ENCODE data around the gene SYT17. TPM values are rescaled to one million over a fixed set of nuclear protein-coding genes. Genes with fewer than 3 reads are reported as not detected.
A peak's percentile ranks its signal among the peaks of the same experiment; 100 is the strongest.

The SYT17 gene
- polyA plus RNA-seq, 3 donors = 0.81 to 4.9 (median 1.1) TPM

- H3K27me3 ChIP-seq (ENCODE audit: control insufficient read depth in 2 of 2, insufficient read depth in 2 of 2, low read length in 2 of 2) = peaks cover 3 to 5% of the 10 kb centered on the region in 2 donors
- intact Hi-C loops (cut with micrococcal nuclease) = no loop called here
- no peak overlapping the region for H3K27ac Mint-ChIP-seq
Measured at GRCh38 chr16:19299565-19299964, 131.5 kb downstream of the SYT17 start.

GRCh38 chr16:19301931-19302330, 133.9 kb downstream of the SYT17 start:
- no peaks in the 10 kb centered on the region for H4K20me1 ChIP-seq (ENCODE audit: insufficient read depth, low read length)
- no CpG with 5 or more reads among the region's 1 CpG for WGBS (ENCODE audit: insufficient coverage)
- no peaks in the 10 kb centered on the region for H3K36me3 Mint-ChIP-seq
- no peaks in the 10 kb centered on the region for H3K79me2 ChIP-seq (ENCODE audit: insufficient read depth, low read length)
- peaks cover 13% of the 10 kb centered on the region for H3K4me1 Mint-ChIP-seq
- no peak overlapping the region for H3K4me2 ChIP-seq (replicated peaks; ENCODE audit: extremely low read depth, low read length, poor library complexity, severe bottlenecking)
- no peak overlapping the region for H2AFZ ChIP-seq (ENCODE audit: insufficient read depth, low read depth, low read length, poor library complexity, severe bottlenecking)
- H3K4me3 ChIP-seq (replicated peaks in 1 of 3; ENCODE audit: low read depth in 2 of 3, low read length in 3 of 3) = no peak overlapping the region
- no peak for TF ChIP-seq CTCF (IDR thresholded peaks at IDR 0.05)
- H3K9me3 Mint-ChIP-seq = no peaks in the 10 kb centered on the region
- peak in 1 of 3 donors; percentile 3 for DNase-seq
- no peak overlapping the region for H3K27ac Mint-ChIP-seq
- H3K36me3 ChIP-seq (replicated peaks in 1 of 2; ENCODE audit: control insufficient read depth in 1 of 2, insufficient read depth in 2 of 2, low read length in 2 of 2) = no peaks in the 10 kb centered on the region
- H3K9me3 ChIP-seq (replicated peaks in 1 of 2; ENCODE audit: control insufficient read depth in 1 of 2, insufficient read depth in 1 of 2, low read length in 2 of 2) = no peaks in the 10 kb centered on the region
- H3K27ac ChIP-seq (ENCODE audit: low read depth in 1 of 2, low read length in 2 of 2) = no peak overlapping the region
- no peak overlapping the region for H3K4me3 Mint-ChIP-seq
- peaks cover 8 to 10% of the 10 kb centered on the region in 2 donors for H3K4me1 ChIP-seq (ENCODE audit: control insufficient read depth in 1 of 2, insufficient read depth in 2 of 2, low read length in 2 of 2)
- peaks cover 3 to 12% (median 11%) of the 10 kb centered on the region in 3 donors for H3K27me3 Mint-ChIP-seq (ENCODE audit: low read depth in 3 of 3)
- intact Hi-C loops (cut with micrococcal nuclease) = no loop called here
- H3K27me3 ChIP-seq (ENCODE audit: control insufficient read depth in 2 of 2, insufficient read depth in 2 of 2, low read length in 2 of 2) = peaks cover 3% of the 10 kb centered on the region in 2 donors
- no peak overlapping the region for H3K9ac ChIP-seq (ENCODE audit: insufficient read depth, low read length, poor library complexity, severe bottlenecking)

More at GRCh38 chr16:19299565-19299964, 131.5 kb downstream of the SYT17 start:
- no peaks in the 10 kb centered on the region for H3K9me3 Mint-ChIP-seq
- no peaks in the 10 kb centered on the region for H3K9me3 ChIP-seq (replicated peaks in 1 of 2; ENCODE audit: control insufficient read depth in 1 of 2, insufficient read depth in 1 of 2, low read length in 2 of 2)
- no peak overlapping the region for H3K4me3 ChIP-seq (replicated peaks in 1 of 3; ENCODE audit: low read depth in 2 of 3, low read length in 3 of 3)
- DNase-seq = no peak
- H2AFZ ChIP-seq (ENCODE audit: insufficient read depth, low read depth, low read length, poor library complexity, severe bottlenecking) = no peak overlapping the region
- H3K4me3 Mint-ChIP-seq = no peak overlapping the region
- H3K36me3 ChIP-seq (replicated peaks in 1 of 2; ENCODE audit: control insufficient read depth in 1 of 2, insufficient read depth in 2 of 2, low read length in 2 of 2) = no peaks in the 10 kb centered on the region
- H3K4me2 ChIP-seq (replicated peaks; ENCODE audit: extremely low read depth, low read length, poor library complexity, severe bottlenecking) = no peak overlapping the region
- H3K4me1 Mint-ChIP-seq = peaks cover 14% of the 10 kb centered on the region
- no peak overlapping the region for H3K9ac ChIP-seq (ENCODE audit: insufficient read depth, low read length, poor library complexity, severe bottlenecking)
- no CpG with 5 or more reads among the region's 2 CpGs for WGBS (ENCODE audit: insufficient coverage)
- H3K79me2 ChIP-seq (ENCODE audit: insufficient read depth, low read length) = no peaks in the 10 kb centered on the region
- TF ChIP-seq CTCF (IDR thresholded peaks at IDR 0.05) = no peak
- peaks cover 13 to 14% of the 10 kb centered on the region in 2 donors for H3K4me1 ChIP-seq (ENCODE audit: control insufficient read depth in 1 of 2, insufficient read depth in 2 of 2, low read length in 2 of 2)
- no peak overlapping the region for H3K27ac ChIP-seq (ENCODE audit: low read depth in 1 of 2, low read length in 2 of 2)
- H3K36me3 Mint-ChIP-seq = no peaks in the 10 kb centered on the region
- H3K27me3 Mint-ChIP-seq (ENCODE audit: low read depth in 3 of 3) = peaks cover 2 to 16% (median 8%) of the 10 kb centered on the region in 3 donors
- H4K20me1 ChIP-seq (ENCODE audit: insufficient read depth, low read length) = no peaks in the 10 kb centered on the region
